ENCODE measurements around the gene LDLRAD2. TPM values are rescaled to one million over a fixed set of nuclear protein-coding genes. Genes with fewer than 3 reads are reported as not detected.

The LDLRAD2 gene
- total and polyA plus RNA-seq, 2 donors (not counting 1 experiment from before 2014, with no cell fraction given), result not detected

- TF ChIP-seq, protein P1, sequence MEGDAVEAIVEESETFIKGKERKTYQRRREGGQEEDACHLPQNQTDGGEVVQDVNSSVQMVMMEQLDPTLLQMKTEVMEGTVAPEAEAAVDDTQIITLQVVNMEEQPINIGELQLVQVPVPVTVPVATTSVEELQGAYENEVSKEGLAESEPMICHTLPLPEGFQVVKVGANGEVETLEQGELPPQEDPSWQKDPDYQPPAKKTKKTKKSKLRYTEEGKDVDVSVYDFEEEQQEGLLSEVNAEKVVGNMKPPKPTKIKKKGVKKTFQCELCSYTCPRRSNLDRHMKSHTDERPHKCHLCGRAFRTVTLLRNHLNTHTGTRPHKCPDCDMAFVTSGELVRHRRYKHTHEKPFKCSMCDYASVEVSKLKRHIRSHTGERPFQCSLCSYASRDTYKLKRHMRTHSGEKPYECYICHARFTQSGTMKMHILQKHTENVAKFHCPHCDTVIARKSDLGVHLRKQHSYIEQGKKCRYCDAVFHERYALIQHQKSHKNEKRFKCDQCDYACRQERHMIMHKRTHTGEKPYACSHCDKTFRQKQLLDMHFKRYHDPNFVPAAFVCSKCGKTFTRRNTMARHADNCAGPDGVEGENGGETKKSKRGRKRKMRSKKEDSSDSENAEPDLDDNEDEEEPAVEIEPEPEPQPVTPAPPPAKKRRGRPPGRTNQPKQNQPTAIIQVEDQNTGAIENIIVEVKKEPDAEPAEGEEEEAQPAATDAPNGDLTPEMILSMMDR (conservative IDR thresholded peaks at IDR 0.05 in 1 of 2, IDR thresholded peaks at IDR 0.05 in 1 of 2; ENCODE audit: low read depth in 1 of 2, low read length in 2 of 2), result no peak
- TF ChIP-seq EZH2 (IDR thresholded peaks at IDR 0.05; ENCODE audit: low read length, missing control alignments), result no peak
- Histone ChIP-seq H4K20me1 (ENCODE audit: control insufficient read depth, extremely low read depth, insufficient read depth, low read length) (no peaks in the 10 kb centered on the region), H3K36me3 (ENCODE audit: control insufficient read depth, insufficient read depth, low read length) (peaks cover 45% of the 10 kb centered on the region), H3K27me3 (ENCODE audit: control insufficient read depth, insufficient read depth, low read length) (no peaks in the 10 kb centered on the region), H3K4me2 (ENCODE audit: extremely low read depth, insufficient read depth, low read length) (no peak overlapping the region), H3K4me1 (ENCODE audit: control insufficient read depth, extremely low read depth, insufficient read depth, low read length) (peaks cover 8% of the 10 kb centered on the region), H3K27ac (ENCODE audit: insufficient read depth, low read length) (no peak overlapping the region), H3K79me2 (ENCODE audit: control insufficient read depth, insufficient read depth, low read length) (no peaks in the 10 kb centered on the region), H3K9ac (ENCODE audit: insufficient read depth, low read length) (no peak overlapping the region), H2AFZ (ENCODE audit: low read length) (no peak overlapping the region), H3K9me3 (ENCODE audit: control insufficient read depth, insufficient read depth, low read depth, low read length) (no peaks in the 10 kb centered on the region), H3K4me3 (replicated peaks in 1 of 4; ENCODE audit: control extremely low read depth in 1 of 4, insufficient read depth in 1 of 4, low read depth in 3 of 4, low read length in 4 of 4) (no peak overlapping the region)
- DNase-seq (ENCODE audit: low read depth in 2 of 2), result no peak
These were observed 42.2 kb downstream of the LDLRAD2 start for GRCh38 chr1:21854090-21854750.

DNA sequence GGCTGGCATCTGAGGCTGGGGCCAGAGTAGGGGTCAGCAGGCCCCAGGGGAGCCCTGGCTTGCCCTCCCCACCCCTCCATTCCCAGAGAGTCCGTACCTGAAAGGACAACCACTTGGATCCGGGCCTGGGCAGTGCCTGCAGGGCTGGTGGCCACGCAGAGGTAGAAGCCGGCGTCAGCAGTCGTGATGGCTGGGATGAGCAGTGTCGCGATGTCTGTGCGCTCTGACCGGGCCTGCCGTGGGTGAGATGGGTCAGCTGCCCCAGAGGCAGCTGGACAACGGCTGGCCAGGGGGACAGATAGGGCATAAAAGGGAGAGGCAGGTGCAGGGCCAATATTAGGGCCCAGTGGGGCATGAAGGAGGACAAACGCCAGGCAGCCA is 42.7 kb downstream of the LDLRAD2 start:
- no peaks in the 10 kb centered on the region for H4K20me1 ChIP-seq (ENCODE audit: control insufficient read depth, extremely low read depth, insufficient read depth, low read length)
- no peaks in the 10 kb centered on the region for H3K79me2 ChIP-seq (ENCODE audit: control insufficient read depth, insufficient read depth, low read length)
- H3K27ac ChIP-seq (ENCODE audit: insufficient read depth, low read length), result no peak overlapping the region
- TF ChIP-seq, protein P1 (conservative IDR thresholded peaks at IDR 0.05 in 1 of 2, IDR thresholded peaks at IDR 0.05 in 1 of 2; ENCODE audit: low read depth in 1 of 2, low read length in 2 of 2), result no peak
- TF ChIP-seq EZH2 (IDR thresholded peaks at IDR 0.05; ENCODE audit: low read length, missing control alignments), result no peak
- no peaks in the 10 kb centered on the region for H3K9me3 ChIP-seq (ENCODE audit: control insufficient read depth, insufficient read depth, low read depth, low read length)
- H3K27me3 ChIP-seq (ENCODE audit: control insufficient read depth, insufficient read depth, low read length), result no peaks in the 10 kb centered on the region
- no peak overlapping the region for H3K4me2 ChIP-seq (ENCODE audit: extremely low read depth, insufficient read depth, low read length)
- H3K4me1 ChIP-seq (ENCODE audit: control insufficient read depth, extremely low read depth, insufficient read depth, low read length), result peaks cover 8% of the 10 kb centered on the region
- H2AFZ ChIP-seq (ENCODE audit: low read length), result no peak overlapping the region
- H3K9ac ChIP-seq (ENCODE audit: insufficient read depth, low read length), result no peak overlapping the region
- peaks cover 50% of the 10 kb centered on the region for H3K36me3 ChIP-seq (ENCODE audit: control insufficient read depth, insufficient read depth, low read length)
- DNase-seq (ENCODE audit: low read depth in 2 of 2), result no peak
- H3K4me3 ChIP-seq (replicated peaks in 1 of 4; ENCODE audit: control extremely low read depth in 1 of 4, insufficient read depth in 1 of 4, low read depth in 3 of 4, low read length in 4 of 4), result no peak overlapping the region

GRCh38 chr1:21855257-21856096 is 43.4 kb downstream of the LDLRAD2 start:
- no peak for DNase-seq (ENCODE audit: low read depth in 2 of 2)
- no peak for TF ChIP-seq EZH2 (IDR thresholded peaks at IDR 0.05; ENCODE audit: low read length, missing control alignments)
- TF ChIP-seq, protein P1 (conservative IDR thresholded peaks at IDR 0.05 in 1 of 2, IDR thresholded peaks at IDR 0.05 in 1 of 2; ENCODE audit: low read depth in 1 of 2, low read length in 2 of 2), result no peak
- H3K36me3 ChIP-seq (ENCODE audit: control insufficient read depth, insufficient read depth, low read length), result peaks cover 50% of the 10 kb centered on the region
- H3K79me2 ChIP-seq (ENCODE audit: control insufficient read depth, insufficient read depth, low read length), result no peaks in the 10 kb centered on the region
- H2AFZ ChIP-seq (ENCODE audit: low read length), result no peak overlapping the region
- no peak overlapping the region for H3K9ac ChIP-seq (ENCODE audit: insufficient read depth, low read length)
- H3K4me3 ChIP-seq (replicated peaks in 1 of 4; ENCODE audit: control extremely low read depth in 1 of 4, insufficient read depth in 1 of 4, low read depth in 3 of 4, low read length in 4 of 4), result no peak overlapping the region
- no peaks in the 10 kb centered on the region for H3K27me3 ChIP-seq (ENCODE audit: control insufficient read depth, insufficient read depth, low read length)
- H3K4me2 ChIP-seq (ENCODE audit: extremely low read depth, insufficient read depth, low read length), result no peak overlapping the region
- H3K4me1 ChIP-seq (ENCODE audit: control insufficient read depth, extremely low read depth, insufficient read depth, low read length), result peaks cover 8% of the 10 kb centered on the region
- no peak overlapping the region for H3K27ac ChIP-seq (ENCODE audit: insufficient read depth, low read length)
- no peaks in the 10 kb centered on the region for H3K9me3 ChIP-seq (ENCODE audit: control insufficient read depth, insufficient read depth, low read depth, low read length)
- H4K20me1 ChIP-seq (ENCODE audit: control insufficient read depth, extremely low read depth, insufficient read depth, low read length), result no peaks in the 10 kb centered on the region

Measured in fibroblast of lung (primary cell).